AG09319 (cell line): ENCODE data around the gene HDAC4.

ENCODE experiments used
- DNase-seq: peaks from one replicate; pipeline ENCODE4 v3.0.0-alpha.2; 2010; ENCODE audit warnings: low read depth; ENCODE audit errors: extremely low read depth
- CTCF ChIP-seq: IDR thresholded peaks from 2 replicates; pipeline ENCODE4 v1.5.1; 2011; ENCODE audit warnings: low read depth, mild to moderate bottlenecking, inconsistent platforms, low read length, moderate library complexity

Gene HDAC4

GRCh38 chr2:239355139-239355538 lies 45.7 kb downstream of the HDAC4 start:
- no peak for DNase-seq
- TF ChIP-seq CTCF, result no peak

GRCh38 chr2:239354791-239355136 lies 46.1 kb downstream of the HDAC4 start:
- no peak for DNase-seq
- TF ChIP-seq CTCF, result no peak

GRCh38 chr2:239354132-239354790 lies 46.6 kb downstream of the HDAC4 start:
- DNase-seq, result no peak
- no peak for TF ChIP-seq CTCF

- no peak for DNase-seq
- TF ChIP-seq CTCF, result no peak
Observed at GRCh38 chr2:239353692-239354091, 47.1 kb downstream of the HDAC4 start.

GRCh38 chr2:239351687-239352086 lies 49.1 kb downstream of the HDAC4 start:
- no peak for TF ChIP-seq CTCF
- DNase-seq, result no peak

- no peak for TF ChIP-seq CTCF
- DNase-seq, result no peak
Observed at GRCh38 chr2:239349453-239350135, 51.2 kb downstream of the HDAC4 start.

- no peak for DNase-seq
- TF ChIP-seq CTCF, result no peak
Observed at GRCh38 chr2:239348563-239349452, 52.0 kb downstream of the HDAC4 start.
